Stromal cell of bone marrow (primary cell): ENCODE measurements around the gene ZNF160.
"Not testable (repeated sequence)": the region's sequence is repeated elsewhere in the genome, so short reads cannot be mapped to it uniquely, and the experiment has no call there.

Experiments used
- DNase-seq: peaks from one replicate; pipeline ENCODE4 v3.0.0-alpha.2; 2012; ENCODE audit warnings: low read depth

Gene ZNF160

GRCh38 chr19:53091413-53092254 is 11.6 kb downstream of the ZNF160 start:
- DNase-seq: no peak

GRCh38 chr19:53088091-53088490 is 15.1 kb downstream of the ZNF160 start:
- DNase-seq: no peak

GRCh38 chr19:53086949-53087348 is 16.3 kb downstream of the ZNF160 start:
- no peak for DNase-seq

DNA sequence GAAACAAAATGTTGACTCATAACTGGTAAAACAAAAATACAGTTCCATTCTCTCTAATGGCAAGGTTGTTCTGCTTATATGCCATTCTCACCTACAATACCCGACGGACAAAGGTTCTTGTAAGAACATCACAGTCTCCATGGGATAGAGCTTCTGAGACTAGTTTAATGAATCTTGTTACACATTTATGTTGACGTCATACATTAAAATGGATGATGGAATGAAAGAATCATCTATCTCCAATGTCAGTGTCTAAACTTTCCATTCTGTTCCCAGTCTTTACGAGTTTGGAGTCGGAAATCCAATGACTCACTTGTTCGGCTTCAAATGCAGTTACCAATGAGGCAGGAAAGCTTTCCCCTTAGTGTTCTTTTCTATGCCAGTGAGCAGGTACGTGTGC is 17.7 kb downstream of the ZNF160 start:
- no peak for DNase-seq

DNA sequence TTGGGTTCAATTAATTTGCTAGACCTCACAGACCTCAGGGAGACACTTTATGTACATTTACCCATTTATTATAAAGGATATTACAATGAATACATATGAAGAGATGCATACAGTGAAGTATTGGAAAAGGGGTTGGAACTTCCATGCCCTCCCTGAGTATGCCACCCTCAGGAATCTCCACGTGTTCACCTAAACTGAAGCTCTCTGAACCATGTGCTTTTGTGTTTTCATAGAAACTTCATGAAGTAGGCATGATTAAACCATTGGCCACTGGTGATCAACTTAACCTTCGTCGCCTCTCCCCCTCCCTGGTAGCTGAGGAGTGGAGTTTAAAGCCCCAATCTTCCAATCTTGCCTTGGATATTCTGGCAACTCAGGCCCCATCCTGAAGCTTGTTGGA is 20.3 kb downstream of the ZNF160 start:
- DNase-seq: no peak

DNA sequence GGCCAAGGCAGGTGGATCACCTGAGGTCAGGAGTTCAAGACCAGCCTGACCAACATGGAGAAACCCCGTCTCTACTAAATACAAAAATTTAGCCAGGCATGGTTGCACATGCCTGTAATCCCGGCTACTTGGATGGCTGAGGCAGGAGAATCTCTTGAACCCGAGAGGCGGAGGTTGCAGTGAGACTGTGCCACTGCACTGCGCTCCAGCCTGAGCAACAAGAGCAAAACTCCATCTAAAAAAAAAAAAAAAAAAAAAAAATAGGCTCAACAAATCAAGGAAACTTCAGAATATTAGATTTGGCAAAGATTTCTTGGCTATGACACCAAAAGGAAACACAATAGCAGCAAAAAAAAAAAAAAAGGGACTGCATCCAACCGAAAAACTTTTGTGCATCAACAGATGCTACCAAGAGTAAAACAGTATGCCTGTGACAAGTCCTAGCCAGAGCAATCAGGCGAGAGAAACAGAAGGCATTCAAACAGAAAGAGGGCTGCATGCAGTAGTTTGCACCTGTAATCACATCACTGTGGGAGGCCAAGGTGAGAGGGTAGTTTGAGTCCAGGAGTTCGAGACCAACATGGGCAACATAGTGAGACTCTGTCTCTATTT is 23.8 kb downstream of the ZNF160 start:
- no peak for DNase-seq

DNA sequence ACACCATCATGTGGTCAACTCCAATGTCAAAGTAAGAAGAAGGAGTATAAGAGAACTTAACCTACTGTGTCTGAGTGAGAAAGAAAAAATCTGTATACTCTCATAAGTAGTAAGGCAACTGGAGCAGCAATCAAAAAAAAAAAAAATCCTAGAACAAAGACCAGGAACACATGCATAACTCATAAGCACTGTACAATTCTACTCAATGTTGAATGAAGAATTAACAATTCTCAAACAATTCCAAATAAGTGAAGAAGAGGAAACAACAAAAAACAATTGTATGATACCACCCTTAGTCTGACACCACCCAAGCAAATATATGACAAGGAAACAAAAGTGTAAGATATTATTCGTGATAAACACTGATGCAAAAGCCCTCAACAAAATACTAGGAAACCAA is 24.6 kb downstream of the ZNF160 start:
- DNase-seq: no peak

DNA sequence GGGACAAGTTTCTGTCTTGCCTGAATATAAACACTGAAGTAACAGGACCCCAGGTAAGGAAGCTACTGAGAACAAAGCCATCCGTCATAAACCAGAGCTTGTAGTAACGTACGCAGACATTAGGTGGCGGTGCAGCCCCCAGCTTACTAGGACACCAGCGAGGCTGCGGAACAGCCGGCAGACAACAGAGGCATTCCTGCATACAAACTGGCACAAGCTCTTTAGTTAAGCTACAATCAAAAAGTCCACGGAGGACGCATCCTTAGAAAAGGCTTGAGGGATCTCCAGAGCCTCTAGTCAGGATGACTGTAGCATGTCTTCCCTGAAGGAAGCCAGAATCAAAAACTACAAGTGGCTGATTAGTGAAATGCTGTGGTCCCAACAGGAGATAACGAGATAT is 26.2 kb downstream of the ZNF160 start:
- DNase-seq: peak; percentile 6

GRCh38 chr19:53068834-53069233 is 34.4 kb downstream of the ZNF160 start:
- DNase-seq: no peak

- DNase-seq: no peak
Measured at GRCh38 chr19:53068199-53068598, 35.0 kb downstream of the ZNF160 start.

DNA sequence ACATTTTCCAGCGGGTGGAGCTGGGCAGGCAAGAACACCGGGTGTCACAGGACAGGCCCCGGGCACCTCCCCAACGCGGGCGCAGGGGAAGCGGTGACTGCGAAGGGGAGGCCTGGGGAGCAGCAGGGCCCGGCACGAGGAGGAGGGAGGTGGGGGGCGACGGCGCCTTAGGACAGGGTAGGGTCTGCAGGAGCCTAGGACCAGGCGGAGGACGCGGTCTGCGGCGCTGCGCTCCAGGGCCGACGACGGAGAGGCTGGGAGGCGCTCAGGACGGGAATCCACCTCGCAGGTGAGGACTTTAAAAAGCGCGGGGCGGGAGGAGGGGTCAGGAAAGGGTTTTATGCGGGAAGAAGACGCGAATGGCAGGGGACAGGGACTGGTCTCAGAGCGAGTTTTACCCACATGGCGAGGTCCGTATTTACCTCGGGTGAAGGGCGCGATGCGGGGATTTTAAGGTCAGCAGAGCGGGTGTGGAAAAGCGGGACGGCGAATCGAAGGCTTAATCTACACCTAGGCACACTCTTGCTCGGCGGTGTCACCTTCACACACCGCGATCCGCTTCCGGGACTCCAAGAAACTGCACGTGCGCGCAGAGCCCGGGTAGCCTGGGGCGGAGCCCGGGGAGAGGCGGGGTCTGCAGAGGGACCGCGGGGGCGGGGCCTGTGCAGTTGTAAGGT is 45.2 kb downstream of the ZNF160 start:
- no peak for DNase-seq

GRCh38 chr19:53055117-53055516 is 48.1 kb downstream of the ZNF160 start:
- DNase-seq: no peak

- DNase-seq: no peak
Measured at GRCh38 chr19:53047379-53047778, 55.8 kb downstream of the ZNF160 start.

- DNase-seq: no peak
Measured at GRCh38 chr19:53045536-53045935, 57.7 kb downstream of the ZNF160 start.

DNA sequence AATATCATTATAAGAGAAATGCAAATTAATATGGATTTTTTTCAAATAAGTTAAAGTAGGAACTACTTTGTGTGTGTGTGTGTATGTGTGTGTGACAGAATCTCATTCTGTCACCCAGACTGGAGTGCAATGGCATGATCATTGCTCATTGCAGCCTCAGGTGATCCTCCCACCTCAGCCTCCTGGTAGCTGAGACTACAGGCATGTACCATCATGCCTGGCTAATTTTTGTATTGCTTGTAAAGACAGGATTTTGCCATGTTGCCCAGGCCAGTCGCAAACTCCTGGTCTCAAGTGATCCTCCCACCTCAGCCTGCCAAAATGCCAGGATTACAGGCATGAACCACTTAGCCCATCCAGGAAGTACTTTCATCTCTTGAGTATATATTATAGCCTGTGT is 61.9 kb downstream of the ZNF160 start:
- DNase-seq: no peak

DNA sequence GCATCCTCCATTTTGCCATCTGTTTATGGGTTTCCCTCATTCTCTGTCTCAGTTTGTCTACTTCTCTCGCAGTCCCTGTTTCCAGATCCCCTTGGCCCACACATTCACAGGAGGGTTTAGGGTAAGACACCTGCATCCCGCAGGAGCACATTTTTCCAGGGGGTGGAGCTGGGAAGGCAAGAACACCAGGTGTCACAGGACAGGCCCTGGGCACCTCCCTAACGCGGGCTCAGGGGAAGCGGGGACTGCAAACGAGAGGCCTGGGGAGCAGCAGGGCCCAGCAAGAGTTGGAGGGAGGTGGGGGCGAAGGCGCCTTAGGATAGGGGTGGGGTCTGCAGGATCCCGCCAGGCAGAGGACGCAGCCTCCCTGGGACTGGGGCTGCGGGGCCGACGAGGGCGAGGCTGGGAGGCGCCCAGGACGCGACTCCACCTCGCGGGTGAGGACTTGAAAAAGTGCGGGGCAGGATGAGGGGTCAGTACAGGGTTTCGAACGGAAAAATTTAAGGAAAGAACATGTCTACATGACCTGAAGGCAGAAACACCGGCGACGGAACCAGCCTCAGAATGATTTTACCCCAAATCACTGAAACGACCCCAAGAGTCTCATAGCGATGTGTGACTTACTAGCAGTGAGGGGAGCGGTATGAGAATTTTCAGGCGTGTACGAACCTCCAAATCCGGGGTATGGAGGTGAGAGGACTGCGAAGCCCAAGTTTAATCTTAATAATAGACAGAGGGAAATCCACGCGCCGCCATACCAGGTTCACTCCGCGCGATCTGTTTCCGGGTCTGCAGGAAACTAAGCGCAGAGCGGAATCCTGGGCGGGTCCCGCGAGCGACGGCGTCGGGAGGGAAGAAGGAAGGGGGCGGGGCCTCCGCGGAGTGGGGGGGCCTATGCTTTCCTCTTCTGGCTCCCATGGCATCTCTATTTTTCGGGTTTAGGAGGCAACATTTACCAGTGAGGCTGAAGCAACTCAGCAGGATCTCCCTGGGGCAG is 65.8 kb downstream of the ZNF160 start:
- DNase-seq: peak; percentile 29

DNA sequence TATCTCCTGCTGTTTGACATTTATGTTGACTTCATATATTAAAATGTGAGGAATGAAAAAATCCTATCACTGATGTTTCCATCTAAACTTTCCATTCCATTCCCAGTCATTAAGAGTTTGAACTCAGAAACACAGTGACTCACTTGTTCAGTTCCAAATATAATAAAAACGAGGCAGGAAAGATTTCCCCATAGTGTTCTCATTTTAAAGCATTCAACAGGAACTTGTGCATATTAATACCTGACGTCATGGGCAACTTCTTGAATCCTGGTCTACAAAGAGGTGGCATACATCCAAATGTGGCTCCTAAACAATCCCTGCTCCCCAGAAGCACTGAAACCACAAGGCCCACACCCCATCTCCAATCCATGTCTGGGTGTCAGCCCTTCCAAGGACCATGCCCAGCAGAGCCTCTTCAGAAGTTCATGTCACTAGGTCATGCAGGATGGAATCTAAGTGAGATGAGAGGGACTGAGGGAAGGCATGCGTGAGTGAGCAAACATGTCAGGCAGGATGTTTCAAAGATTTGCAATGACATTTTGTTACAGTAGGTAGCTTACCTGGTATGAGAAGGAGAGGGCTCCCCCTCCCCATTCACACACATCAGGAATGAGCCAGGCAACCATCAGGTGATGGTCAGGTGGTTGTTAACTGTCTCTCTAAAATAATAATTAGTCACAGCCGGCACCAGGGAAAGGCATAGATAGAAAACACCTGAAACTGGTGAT is 68.1 kb downstream of the ZNF160 start:
- DNase-seq: no peak

GRCh38 chr19:53034054-53034453 is 69.2 kb downstream of the ZNF160 start:
- DNase-seq: no peak

GRCh38 chr19:53028306-53028705 is 74.9 kb downstream of the ZNF160 start:
- DNase-seq: not testable (repeated sequence)

DNA sequence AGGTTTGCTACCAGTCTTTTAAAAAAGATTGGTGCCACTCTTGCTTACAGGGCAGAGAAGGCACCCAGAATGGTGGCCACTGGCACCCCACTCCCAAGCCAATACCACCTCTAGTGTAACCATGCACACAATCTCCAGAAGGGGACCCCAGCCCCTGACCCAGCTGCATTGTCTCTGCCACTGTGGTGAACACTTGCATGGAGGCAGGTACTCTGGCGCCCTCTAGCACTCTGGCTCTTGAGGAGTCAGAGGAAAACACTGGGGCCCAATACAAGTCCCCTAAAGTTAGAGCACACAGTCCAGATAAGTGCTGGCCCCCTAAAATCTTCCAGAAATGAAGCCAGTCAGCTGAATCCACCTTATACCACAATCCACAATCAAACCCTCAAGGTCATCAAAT is 83.5 kb downstream of the ZNF160 start:
- DNase-seq: no peak
